ENCODE data around the gene SNAPC5. TPM values are rescaled to one million over a fixed set of nuclear protein-coding genes. Genes with fewer than 3 reads are reported as not detected.

The SNAPC5 gene
- total RNA-seq, 1 donor from 2014 or later: 12.7 TPM

DNA sequence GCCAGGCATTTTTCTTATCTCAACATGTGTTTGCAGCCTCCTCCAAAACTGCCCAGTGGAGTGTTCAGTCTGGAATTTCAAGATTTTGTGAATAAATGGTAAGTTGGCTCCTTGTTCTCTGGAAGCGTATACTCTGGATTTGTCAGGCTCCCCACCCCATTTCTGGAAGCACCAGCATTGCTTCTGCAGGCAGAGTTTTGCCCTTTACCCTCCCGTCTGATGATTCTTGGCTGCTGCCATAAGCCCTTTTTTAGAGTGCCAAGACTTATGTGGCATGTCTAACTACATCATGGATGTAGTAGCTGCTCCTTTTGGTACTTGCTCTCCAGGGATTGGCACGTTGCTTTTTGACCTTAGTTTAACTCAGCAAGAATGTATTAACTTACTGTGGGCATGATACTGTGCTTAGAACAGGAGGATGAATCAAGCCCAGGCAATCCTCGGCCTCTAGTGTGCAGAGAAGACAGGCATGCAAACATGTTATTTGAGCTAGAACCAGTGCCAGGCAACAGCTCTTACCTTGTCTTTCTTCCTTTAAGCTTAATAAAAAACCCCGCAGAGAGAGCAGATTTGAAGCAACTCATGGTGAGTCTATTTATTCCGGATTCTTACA, 8.3 kb downstream of the SNAPC5 start:
- Mint-ChIP-seq H3K4me3 (ENCODE audit: unreplicated experiment) (no peak overlapping the region), H3K36me3 (ENCODE audit: low read depth, unreplicated experiment) (peaks cover 14% of the 10 kb centered on the region), H3K9me3 (ENCODE audit: unreplicated experiment) (no peaks in the 10 kb centered on the region), H3K27me3 (ENCODE audit: low read depth, unreplicated experiment) (no peaks in the 10 kb centered on the region), H3K4me1 (ENCODE audit: low read depth, unreplicated experiment) (peaks cover 2% of the 10 kb centered on the region), H3K27ac (ENCODE audit: unreplicated experiment) (no peak overlapping the region)
- DNase-seq (ENCODE audit: low read depth): no peak
- no peak overlapping the region for H3K9ac ChIP-seq (ENCODE audit: low read length)
- no peak overlapping the region for H3K4me3 ChIP-seq (ENCODE audit: insufficient read depth, low read depth, low read length)
- peaks cover 59% of the 10 kb centered on the region for H3K36me3 ChIP-seq (ENCODE audit: insufficient read depth, low read length)
- no peak for FAIRE-seq
- H3K4me2 ChIP-seq (ENCODE audit: low read length): no peak overlapping the region
- H3K27ac ChIP-seq (ENCODE audit: low read depth, low read length): no peak overlapping the region
- no peak overlapping the region for H2AFZ ChIP-seq (ENCODE audit: low read depth, low read length)
- H4K20me1 ChIP-seq (ENCODE audit: insufficient read depth, low read length): peaks cover 8% of the 10 kb centered on the region
- H3K9me3 ChIP-seq (ENCODE audit: insufficient read depth, low read depth, low read length): no peaks in the 10 kb centered on the region
- H3K79me2 ChIP-seq (ENCODE audit: insufficient read depth, low read length): peaks cover 5% of the 10 kb centered on the region
- H3K27me3 ChIP-seq (ENCODE audit: insufficient read depth, low read length): no peaks in the 10 kb centered on the region
- no peak for TF ChIP-seq EZH2 (IDR thresholded peaks at IDR 0.05; ENCODE audit: insufficient read depth, low read length)
- TF ChIP-seq, protein P1, sequence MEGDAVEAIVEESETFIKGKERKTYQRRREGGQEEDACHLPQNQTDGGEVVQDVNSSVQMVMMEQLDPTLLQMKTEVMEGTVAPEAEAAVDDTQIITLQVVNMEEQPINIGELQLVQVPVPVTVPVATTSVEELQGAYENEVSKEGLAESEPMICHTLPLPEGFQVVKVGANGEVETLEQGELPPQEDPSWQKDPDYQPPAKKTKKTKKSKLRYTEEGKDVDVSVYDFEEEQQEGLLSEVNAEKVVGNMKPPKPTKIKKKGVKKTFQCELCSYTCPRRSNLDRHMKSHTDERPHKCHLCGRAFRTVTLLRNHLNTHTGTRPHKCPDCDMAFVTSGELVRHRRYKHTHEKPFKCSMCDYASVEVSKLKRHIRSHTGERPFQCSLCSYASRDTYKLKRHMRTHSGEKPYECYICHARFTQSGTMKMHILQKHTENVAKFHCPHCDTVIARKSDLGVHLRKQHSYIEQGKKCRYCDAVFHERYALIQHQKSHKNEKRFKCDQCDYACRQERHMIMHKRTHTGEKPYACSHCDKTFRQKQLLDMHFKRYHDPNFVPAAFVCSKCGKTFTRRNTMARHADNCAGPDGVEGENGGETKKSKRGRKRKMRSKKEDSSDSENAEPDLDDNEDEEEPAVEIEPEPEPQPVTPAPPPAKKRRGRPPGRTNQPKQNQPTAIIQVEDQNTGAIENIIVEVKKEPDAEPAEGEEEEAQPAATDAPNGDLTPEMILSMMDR (IDR thresholded peaks at IDR 0.05; ENCODE audit: insufficient read depth, low read depth, low read length): no peak
- no peaks in the 10 kb centered on the region for H3K4me1 ChIP-seq (ENCODE audit: insufficient read depth, low read length)

DNA sequence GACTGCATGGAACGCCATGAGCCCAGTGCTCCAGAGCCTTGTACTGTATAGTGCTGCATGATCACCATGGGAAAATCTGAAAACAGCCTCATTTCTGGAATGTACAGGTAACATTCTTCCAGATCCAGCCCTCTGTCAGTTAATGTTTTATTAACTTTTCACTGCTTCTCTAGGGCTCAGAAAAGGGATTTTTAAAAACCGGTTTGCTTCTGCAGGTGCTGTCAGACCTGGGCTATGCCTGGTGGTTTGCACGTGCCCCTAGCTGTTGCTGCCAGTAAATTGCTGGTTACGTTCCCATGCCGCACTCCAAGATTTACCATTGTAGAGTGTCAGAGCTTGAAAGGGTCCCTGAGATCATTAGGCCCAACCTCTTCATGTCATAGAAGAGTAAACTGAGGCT, 9.0 kb downstream of the SNAPC5 start:
- H3K9me3 ChIP-seq (ENCODE audit: insufficient read depth, low read depth, low read length): no peaks in the 10 kb centered on the region
- Mint-ChIP-seq H3K27ac (ENCODE audit: unreplicated experiment) (no peak overlapping the region), H3K27me3 (ENCODE audit: low read depth, unreplicated experiment) (no peaks in the 10 kb centered on the region), H3K4me3 (ENCODE audit: unreplicated experiment) (no peak overlapping the region), H3K4me1 (ENCODE audit: low read depth, unreplicated experiment) (peaks cover 2% of the 10 kb centered on the region), H3K9me3 (ENCODE audit: unreplicated experiment) (no peaks in the 10 kb centered on the region), H3K36me3 (ENCODE audit: low read depth, unreplicated experiment) (peaks cover 10% of the 10 kb centered on the region)
- no peak overlapping the region for H3K4me2 ChIP-seq (ENCODE audit: low read length)
- H3K9ac ChIP-seq (ENCODE audit: low read length): no peak overlapping the region
- H3K4me1 ChIP-seq (ENCODE audit: insufficient read depth, low read length): no peaks in the 10 kb centered on the region
- no peak overlapping the region for H3K27ac ChIP-seq (ENCODE audit: low read depth, low read length)
- no peak overlapping the region for H3K4me3 ChIP-seq (ENCODE audit: insufficient read depth, low read depth, low read length)
- peaks cover 9% of the 10 kb centered on the region for H4K20me1 ChIP-seq (ENCODE audit: insufficient read depth, low read length)
- TF ChIP-seq, protein P1 (IDR thresholded peaks at IDR 0.05; ENCODE audit: insufficient read depth, low read depth, low read length): no peak
- no peak for TF ChIP-seq EZH2 (IDR thresholded peaks at IDR 0.05; ENCODE audit: insufficient read depth, low read length)
- peaks cover 52% of the 10 kb centered on the region for H3K36me3 ChIP-seq (ENCODE audit: insufficient read depth, low read length)
- FAIRE-seq (no peak), DNase-seq (ENCODE audit: low read depth) (no peak)
- no peak overlapping the region for H2AFZ ChIP-seq (ENCODE audit: low read depth, low read length)
- H3K27me3 ChIP-seq (ENCODE audit: insufficient read depth, low read length): no peaks in the 10 kb centered on the region
- H3K79me2 ChIP-seq (ENCODE audit: insufficient read depth, low read length): peaks cover 5% of the 10 kb centered on the region

DNA sequence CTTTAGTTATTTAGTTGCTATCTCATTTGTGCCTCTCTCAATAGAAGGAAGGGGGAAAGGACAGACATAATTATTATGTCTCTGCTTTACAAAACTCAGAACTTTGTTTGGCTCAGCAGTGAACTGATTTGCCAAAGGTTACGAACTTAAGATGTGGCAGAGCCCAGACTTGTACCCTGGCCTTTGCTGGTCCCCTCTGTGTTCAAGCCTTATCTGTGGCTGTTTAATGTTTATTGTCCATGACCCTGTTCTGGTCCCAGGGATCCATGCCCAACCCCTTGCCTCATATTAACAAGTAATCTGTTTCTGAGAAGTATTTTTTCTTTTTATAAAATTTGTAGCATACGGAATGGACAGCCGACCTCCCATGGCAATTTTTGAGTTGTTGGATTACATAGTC, 10.7 kb downstream of the SNAPC5 start:
- no peak overlapping the region for H3K9ac ChIP-seq (ENCODE audit: low read length)
- peaks cover 5% of the 10 kb centered on the region for H3K79me2 ChIP-seq (ENCODE audit: insufficient read depth, low read length)
- no peaks in the 10 kb centered on the region for H3K27me3 Mint-ChIP-seq (ENCODE audit: low read depth, unreplicated experiment)
- no peak for DNase-seq (ENCODE audit: low read depth)
- no peak overlapping the region for H3K4me3 ChIP-seq (ENCODE audit: insufficient read depth, low read depth, low read length)
- peaks cover 40% of the 10 kb centered on the region for H3K36me3 ChIP-seq (ENCODE audit: insufficient read depth, low read length)
- H3K27ac Mint-ChIP-seq (ENCODE audit: unreplicated experiment): no peak overlapping the region
- no peaks in the 10 kb centered on the region for H3K27me3 ChIP-seq (ENCODE audit: insufficient read depth, low read length)
- peaks cover 19% of the 10 kb centered on the region for H3K36me3 Mint-ChIP-seq (ENCODE audit: low read depth, unreplicated experiment)
- no peak overlapping the region for H2AFZ ChIP-seq (ENCODE audit: low read depth, low read length)
- TF ChIP-seq, protein P1 (IDR thresholded peaks at IDR 0.05; ENCODE audit: insufficient read depth, low read depth, low read length): no peak
- no peak for TF ChIP-seq EZH2 (IDR thresholded peaks at IDR 0.05; ENCODE audit: insufficient read depth, low read length)
- no peak overlapping the region for H3K4me3 Mint-ChIP-seq (ENCODE audit: unreplicated experiment)
- H3K9me3 ChIP-seq (ENCODE audit: insufficient read depth, low read depth, low read length): no peaks in the 10 kb centered on the region
- H3K4me2 ChIP-seq (ENCODE audit: low read length): no peak overlapping the region
- H3K4me1 ChIP-seq (ENCODE audit: insufficient read depth, low read length): peaks cover 3% of the 10 kb centered on the region
- no peaks in the 10 kb centered on the region for H3K9me3 Mint-ChIP-seq (ENCODE audit: unreplicated experiment)
- H3K4me1 Mint-ChIP-seq (ENCODE audit: low read depth, unreplicated experiment): peaks cover 12% of the 10 kb centered on the region
- FAIRE-seq: no peak
- peaks cover 19% of the 10 kb centered on the region for H4K20me1 ChIP-seq (ENCODE audit: insufficient read depth, low read length)
- H3K27ac ChIP-seq (ENCODE audit: low read depth, low read length): no peak overlapping the region
